HCT116 (cell line): ENCODE results near the gene GCK. TPM values are rescaled to one million over a fixed set of nuclear protein-coding genes. Genes with fewer than 3 reads are reported as not detected.

Source experiments
- ATAC-seq: fragments of 200-7000 bp; cut with Tn5 transposase; 2 replicates; pipeline ENCODE4 v1.9.1; 2020; ENCODE audit warnings: mild to moderate bottlenecking, moderate library complexity
- BruUV-seq: library from RNA; stranded (reverse); fragments of 400-500 nt; replicated peaks from 2 replicates; lab custom pipeline; 2021; lab: Mats Ljungman, UMichigan
- CTCF ChIA-PET: fragments of 300-600 bp; sonication (Branson Sonifier 250); formaldehyde crosslinking; loops from one replicate; lab custom pipeline; 2021; ENCODE audit warnings: antibody characterized with exemption; lab: Charles Lee
- POLR2A ChIA-PET: fragments of 300-600, 350-600 bp; sonication (Branson Sonifier 250); formaldehyde crosslinking; loops from one replicate; lab custom pipeline; 2021; ENCODE audit warnings: antibody characterized with exemption; lab: Charles Lee
- RAD21 ChIA-PET, 2 experiments: fragments of 300-600 bp; sonication (Branson Sonifier 250); formaldehyde crosslinking; loops; one replicate each; lab custom pipeline; 2023; ENCODE audit warnings: low total read pairs in 2 of 2; ENCODE audit not compliant: uncharacterized antibody in 2 of 2, unreplicated experiment in 2 of 2, low non-redundant PET in 1 of 2; lab: Charles Lee
- DNase-seq: peaks from one replicate; pipeline ENCODE4 v3.0.0-alpha.2; 2010; ENCODE audit warnings: low read depth, low spot score
- H2AFZ ChIP-seq: fragments of 200-600 bp; shearing (Covaris generic), sonication (generic); 2 replicates; pipeline ENCODE4 v1.6.1; 2017; ENCODE audit warnings: low read depth, mixed run types, mixed read lengths, antibody characterized with exemption, low read length; ENCODE audit not compliant: poor library complexity, severe bottlenecking
- H3K27ac ChIP-seq: 2 replicates; pipeline ENCODE4 v1.5.1; 2012; ENCODE audit warnings: low read depth, low read length
- H3K27me3 ChIP-seq: fragments of 200-600 bp; sonication (generic); 2 replicates; pipeline ENCODE4 v1.6.1; 2016; ENCODE audit warnings: mixed run types, low read length, mixed read lengths; ENCODE audit not compliant: insufficient read depth
- H3K36me3 ChIP-seq, 2 experiments: fragments of 200-500 bp in 1 of 2; fragments of 200-600 bp in 1 of 2; sonication (Bioruptor generic) in 1 of 2; sonication (generic) in 1 of 2; 2 replicates each; pipeline versions ENCODE4 v1.5.1 to v1.6.1; 2014 to 2016; ENCODE audit warnings: low read length in 2 of 2, inconsistent platforms in 1 of 2, mixed read lengths in 1 of 2, mixed run types in 1 of 2; ENCODE audit not compliant: insufficient read depth in 2 of 2, control insufficient read depth in 1 of 2
- H3K4me1 ChIP-seq, 2 experiments: fragments of 200-600 bp in 1 of 2; sonication (generic) in 1 of 2; 2 replicates each; pipeline versions ENCODE4 v1.5.1 to v1.6.1; 2012 to 2017; ENCODE audit warnings: low read length in 2 of 2, inconsistent platforms in 1 of 2, mild to moderate bottlenecking in 1 of 2, mixed read lengths in 1 of 2, mixed run types in 1 of 2, moderate library complexity in 1 of 2; ENCODE audit not compliant: insufficient read depth in 2 of 2, control insufficient read depth in 1 of 2
- H3K4me2 ChIP-seq: fragments of 200-600 bp; sonication (generic); 2 replicates; pipeline ENCODE4 v1.6.1; 2017; ENCODE audit warnings: mixed run types, low read length, mixed read lengths
- H3K4me3 ChIP-seq, 2 experiments: fragments of 200-600 bp in 1 of 2; sonication (generic) in 1 of 2; replicated peaks in 1 of 2; 2 replicates each; pipeline ENCODE4 v1.5.1; 2011 to 2016; ENCODE audit warnings: low read length in 2 of 2, control low read depth in 1 of 2, low read depth in 1 of 2, mild to moderate bottlenecking in 1 of 2, mixed read lengths in 1 of 2, mixed run types in 1 of 2
- H3K79me2 ChIP-seq: fragments of 200-600 bp; sonication (generic); 2 replicates; pipeline ENCODE4 v1.6.1; 2017; ENCODE audit warnings: mild to moderate bottlenecking, mixed run types, low read length, moderate library complexity, mixed read lengths; ENCODE audit not compliant: insufficient read depth
- H3K9ac ChIP-seq: fragments of 200-600 bp; sonication (generic); 2 replicates; pipeline ENCODE4 v1.6.1; 2016; ENCODE audit warnings: low read length, mixed read lengths
- H3K9me2 ChIP-seq: fragments of 200-600 bp; sonication (generic), shearing (Covaris generic); 2 replicates; pipeline ENCODE4 v1.6.1; 2017; ENCODE audit warnings: mixed run types, mild to moderate bottlenecking, moderate library complexity; ENCODE audit not compliant: insufficient read depth
- H3K9me3 ChIP-seq, 2 experiments: fragments of 200-500 bp in 1 of 2; fragments of 200-600 bp in 1 of 2; sonication (Bioruptor generic) in 1 of 2; sonication (generic) in 1 of 2; 2 replicates each; pipeline ENCODE4 v1.6.1; 2014 to 2017; ENCODE audit warnings: low read length in 2 of 2, mixed read lengths in 2 of 2, inconsistent platforms in 1 of 2, low read depth in 1 of 2, mild to moderate bottlenecking in 1 of 2, mixed run types in 1 of 2, moderate library complexity in 1 of 2; ENCODE audit not compliant: control insufficient read depth in 1 of 2, insufficient read depth in 1 of 2
- H4K20me1 ChIP-seq: fragments of 200-600 bp; sonication (generic), shearing (Covaris generic); 2 replicates; pipeline ENCODE4 v1.6.1; 2017; ENCODE audit warnings: mixed run types, mild to moderate bottlenecking, moderate library complexity; ENCODE audit not compliant: insufficient read depth
- FOSL1 ChIP-seq: IDR thresholded peaks from 2 replicates; pipeline ENCODE4 v1.6.1; 2012; ENCODE audit warnings: low read depth
- RAD21 ChIP-seq: IDR thresholded peaks from 2 replicates; pipeline ENCODE4 v1.6.1; 2012; ENCODE audit warnings: low read depth, mild to moderate bottlenecking
- SRF ChIP-seq: IDR thresholded peaks from 2 replicates; pipeline ENCODE4 v1.6.1; 2012; ENCODE audit warnings: low read depth
- YY1 ChIP-seq: IDR thresholded peaks from 2 replicates; pipeline ENCODE4 v1.6.1; 2011; ENCODE audit warnings: low read length, low read depth, moderate library complexity, mild to moderate bottlenecking; ENCODE audit not compliant: insufficient replicate concordance; ENCODE audit errors: extremely low read depth
- ZNF274 ChIP-seq: fragments of 200-500 bp; sonication (Bioruptor generic); IDR thresholded peaks from 2 replicates; pipeline ENCODE4 v1.6.1; 2014; ENCODE audit warnings: mild to moderate bottlenecking, low read depth, low read length, inconsistent platforms
- intact Hi-C: fragments of 100-400 bp; cut with micrococcal nuclease; formaldehyde crosslinking; loops from 2 replicates; pipeline ENCODE4 v1.10.0; 2022
- total RNA-seq: library from RNA; stranded (reverse); gene quantifications from one replicate; pipeline ENCODE4 v1.2.1, GENCODE V29; 2021; ENCODE audit not compliant: unreplicated experiment

The GCK gene
- total RNA-seq, 1 experiment from 2014 or later: 0.34 TPM

GRCh38 chr7:44101966-44102845 lies 87.0 kb downstream of the GCK start:
- Histone ChIP-seq H3K9me2 (no peaks in the 10 kb centered on the region), H2AFZ (no peak overlapping the region), H3K4me2 (no peak overlapping the region), H3K4me3 (no peak overlapping the region), H3K36me3 (no peaks in the 10 kb centered on the region), H3K4me1 (peaks cover 0 to 6% of the 10 kb centered on the region in 2 experiments; a peak in 2 of 4 replicates), H3K9me3 (no peaks in the 10 kb centered on the region), H3K27ac (no peak overlapping the region), H3K79me2 (no peaks in the 10 kb centered on the region), H4K20me1 (no peaks in the 10 kb centered on the region), H3K9ac (no peak overlapping the region), H3K27me3 (no peaks in the 10 kb centered on the region)
- no peak for ATAC-seq
- TF ChIP-seq ZNF274 (no peak), FOSL1 (no peak), YY1 (no peak)
- POLR2A ChIA-PET: no interaction called here
- BruUV-seq: no TSS peak
- DNase-seq: no peak
- RAD21 ChIA-PET: interaction anchor here in 1 of 2 experiments (0.6 kb wide), 1 partner anchor 14 kb away, joined by 3 read pairs; no protein-coding TSS in a partner anchor
- intact Hi-C loops: no loop called here
- CTCF ChIA-PET: no interaction called here

GRCh38 chr7:44101303-44101965 lies 87.8 kb downstream of the GCK start:
- no peak overlapping the region for H3K4me2 ChIP-seq
- no peak overlapping the region for H3K4me3 ChIP-seq
- POLR2A ChIA-PET: no interaction called here
- no peaks in the 10 kb centered on the region for H3K27me3 ChIP-seq
- H3K9me2 ChIP-seq: no peaks in the 10 kb centered on the region
- BruUV-seq: no TSS peak
- CTCF ChIA-PET: no interaction called here
- no peak for TF ChIP-seq RAD21
- no peak for TF ChIP-seq SRF
- intact Hi-C loops: no loop called here
- H3K27ac ChIP-seq: no peak overlapping the region
- DNase-seq (no peak), ATAC-seq (no peak)
- H3K79me2 ChIP-seq: no peaks in the 10 kb centered on the region
- RAD21 ChIA-PET: no interaction called here
- no peaks in the 10 kb centered on the region for H3K36me3 ChIP-seq
- no peaks in the 10 kb centered on the region for H4K20me1 ChIP-seq
- H3K9me3 ChIP-seq: no peaks in the 10 kb centered on the region
- no peak overlapping the region for H3K9ac ChIP-seq
- no peak overlapping the region for H2AFZ ChIP-seq
- peaks cover 0 to 6% of the 10 kb centered on the region in 2 experiments; a peak in 2 of 4 replicates for H3K4me1 ChIP-seq
